Measurements from ENCODE around the gene ATOH1.

The ATOH1 gene

DNA sequence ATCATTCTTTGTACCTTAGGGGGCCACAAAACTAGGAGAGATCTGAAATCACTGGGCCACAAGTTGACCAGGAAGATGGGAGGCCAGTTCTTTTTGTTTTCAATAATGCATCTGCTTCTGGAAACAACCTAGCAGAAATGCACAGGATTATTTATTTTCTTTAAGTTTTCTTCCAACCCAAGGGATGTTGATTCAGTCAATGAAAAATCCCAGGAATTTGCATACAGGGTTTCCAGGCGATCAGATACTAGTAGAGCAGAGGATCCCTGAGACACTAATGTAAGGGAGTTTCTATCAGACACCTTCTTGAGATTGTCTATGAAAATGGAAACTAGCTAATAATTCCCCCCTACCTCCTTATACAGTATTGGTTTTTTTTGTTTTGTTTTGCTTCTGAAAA lies 7.4 kb downstream of the ATOH1 start:
- no peak for DNase-seq

DNA sequence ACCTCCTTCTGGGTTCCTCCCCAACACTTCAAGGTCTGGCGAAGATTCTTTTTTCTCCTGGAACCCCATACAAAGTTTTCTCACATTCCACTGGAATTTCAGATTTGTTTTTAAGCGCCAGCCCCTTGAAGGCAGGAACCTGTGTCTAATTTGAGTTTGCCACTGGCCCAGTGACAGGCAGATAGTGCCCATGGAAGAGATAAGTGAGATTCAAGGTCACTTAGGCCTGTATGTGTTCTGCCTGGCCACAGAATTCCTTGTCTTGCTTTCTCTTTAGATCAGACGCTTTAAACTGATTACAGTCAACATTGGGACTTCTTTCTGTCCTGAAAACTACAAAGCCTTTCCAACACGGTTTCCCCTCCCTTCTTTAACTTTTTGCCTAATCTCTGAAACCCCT lies 11.2 kb downstream of the ATOH1 start:
- no peak for DNase-seq

DNA sequence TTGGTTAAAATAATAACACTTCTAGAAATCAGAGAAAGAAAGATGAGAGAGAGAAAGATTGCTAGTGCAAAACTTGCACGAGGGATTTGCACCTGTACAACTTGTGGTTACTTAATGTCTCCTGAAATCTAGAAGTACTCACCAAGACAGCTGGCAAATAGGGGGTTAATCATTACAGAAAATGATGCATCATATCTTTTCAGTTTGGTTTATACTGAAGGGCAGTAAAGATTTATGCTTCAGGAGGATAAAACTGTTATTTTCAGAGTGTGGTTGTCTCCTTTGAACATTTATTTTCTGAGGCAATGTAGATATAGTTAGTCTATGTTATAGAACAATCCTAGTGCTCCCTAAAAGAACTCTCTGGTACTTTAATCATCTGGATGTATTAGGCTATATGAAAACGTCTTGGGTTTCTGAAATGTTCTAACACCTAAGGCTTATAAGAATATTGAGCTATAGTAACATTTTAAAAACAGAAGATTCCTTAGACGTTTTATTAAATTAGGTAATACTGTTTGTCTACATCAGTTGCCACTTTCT lies 13.3 kb downstream of the ATOH1 start:
- no peak for DNase-seq

DNA sequence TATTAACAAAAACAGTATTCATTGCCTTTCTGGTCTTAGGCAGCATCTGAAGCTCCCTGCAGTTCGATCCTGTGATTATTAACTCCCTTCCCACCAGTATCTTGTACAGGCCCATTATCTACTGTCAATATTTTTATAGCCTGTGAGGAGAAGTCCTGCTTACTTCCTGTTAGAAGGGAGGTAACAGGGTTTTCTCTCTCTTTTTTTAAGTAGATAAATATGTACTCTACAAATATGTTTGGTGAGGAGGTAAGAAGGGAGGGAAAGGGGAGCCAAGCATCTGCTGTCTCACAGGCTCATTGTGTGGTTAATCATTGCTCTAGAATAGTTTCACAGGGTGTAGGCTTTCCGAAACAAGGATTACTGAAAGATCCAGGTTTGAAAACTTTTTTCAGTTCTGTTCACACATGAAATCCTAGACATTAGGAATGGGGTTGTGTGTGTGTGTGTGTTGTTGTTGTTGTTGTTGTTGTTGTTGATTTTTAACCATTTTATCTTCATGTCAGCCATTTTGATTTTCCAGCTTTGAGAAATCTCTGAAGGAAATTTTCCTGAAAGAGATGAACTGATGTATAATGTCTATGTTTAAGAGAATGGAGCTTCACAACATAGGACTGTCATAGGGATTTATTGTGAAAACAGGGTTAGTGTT lies 14.2 kb downstream of the ATOH1 start:
- no peak for DNase-seq

DNA sequence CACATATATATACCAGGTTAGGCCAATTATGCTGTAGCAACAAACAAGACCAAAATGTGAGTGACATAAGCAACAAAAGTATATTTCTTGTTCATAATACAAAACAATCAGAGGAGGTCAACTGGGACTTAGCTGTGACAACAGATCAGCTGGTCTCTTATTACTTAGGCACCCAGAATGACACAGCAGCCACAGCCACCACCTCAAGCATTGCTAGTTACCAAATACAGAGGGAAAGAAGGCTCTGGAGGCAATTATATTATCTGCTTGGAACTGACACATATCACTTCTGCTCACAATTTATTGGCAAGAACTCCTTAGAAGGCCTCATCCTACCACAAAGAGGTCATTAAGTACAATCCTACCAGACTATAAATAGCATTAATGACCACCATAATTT lies 15.2 kb downstream of the ATOH1 start:
- DNase-seq = no peak

DNA sequence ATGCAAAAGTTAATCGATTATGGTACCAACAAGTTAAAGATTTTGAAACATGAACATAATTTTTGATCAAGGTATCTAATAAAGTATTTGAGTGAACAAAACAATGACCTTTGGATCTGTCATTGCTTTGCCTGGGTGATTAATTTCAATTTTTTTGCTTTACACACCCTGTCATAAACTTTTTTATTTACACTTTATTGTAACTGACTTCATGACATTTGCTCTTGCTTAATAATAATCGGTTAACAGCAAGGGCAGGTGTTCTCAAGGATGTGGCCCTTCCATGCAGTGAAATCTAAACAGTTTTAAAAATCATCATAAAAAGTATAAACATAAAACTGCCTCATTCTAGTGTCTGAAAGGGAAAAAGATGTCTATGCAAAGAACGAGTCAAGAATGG lies 24.1 kb downstream of the ATOH1 start:
- no peak for DNase-seq

DNA sequence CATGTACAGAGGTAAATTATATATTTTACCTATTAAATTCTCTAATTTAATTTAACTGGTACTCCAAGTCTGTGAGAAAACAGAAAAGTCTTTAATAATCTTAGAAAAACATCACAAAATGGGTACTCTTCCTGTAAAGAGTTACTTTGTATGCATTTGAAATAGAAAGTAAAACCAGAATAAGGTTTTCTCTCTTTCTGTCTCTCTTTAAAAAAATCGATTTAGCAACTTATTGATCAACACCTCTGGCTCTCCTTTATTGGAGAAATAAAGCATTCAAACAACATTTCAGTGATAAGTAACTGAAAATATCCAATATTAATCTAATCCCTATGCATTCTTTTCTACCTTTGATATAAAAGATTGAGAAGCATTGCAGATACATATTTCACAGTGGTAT lies 27.4 kb downstream of the ATOH1 start:
- no peak for DNase-seq

DNA sequence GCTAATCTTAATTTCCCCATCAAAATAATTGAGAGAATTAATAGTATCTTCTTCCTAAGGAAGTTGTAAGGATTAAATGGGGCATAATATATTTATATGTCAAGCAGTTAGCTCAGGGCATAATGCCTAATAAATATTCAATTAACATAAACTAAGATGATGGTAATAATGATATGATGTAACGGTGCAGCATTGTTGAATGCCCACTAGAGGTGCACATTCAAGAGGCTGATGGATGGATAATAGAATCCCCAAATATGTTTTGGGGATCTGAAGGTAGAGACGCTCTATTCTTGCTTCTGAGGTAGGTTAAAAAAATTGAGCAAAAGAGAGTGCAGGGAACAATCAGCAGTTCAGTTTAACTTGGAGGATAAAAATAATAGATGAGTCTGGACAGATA lies 37.1 kb downstream of the ATOH1 start:
- DNase-seq = no peak

DNA sequence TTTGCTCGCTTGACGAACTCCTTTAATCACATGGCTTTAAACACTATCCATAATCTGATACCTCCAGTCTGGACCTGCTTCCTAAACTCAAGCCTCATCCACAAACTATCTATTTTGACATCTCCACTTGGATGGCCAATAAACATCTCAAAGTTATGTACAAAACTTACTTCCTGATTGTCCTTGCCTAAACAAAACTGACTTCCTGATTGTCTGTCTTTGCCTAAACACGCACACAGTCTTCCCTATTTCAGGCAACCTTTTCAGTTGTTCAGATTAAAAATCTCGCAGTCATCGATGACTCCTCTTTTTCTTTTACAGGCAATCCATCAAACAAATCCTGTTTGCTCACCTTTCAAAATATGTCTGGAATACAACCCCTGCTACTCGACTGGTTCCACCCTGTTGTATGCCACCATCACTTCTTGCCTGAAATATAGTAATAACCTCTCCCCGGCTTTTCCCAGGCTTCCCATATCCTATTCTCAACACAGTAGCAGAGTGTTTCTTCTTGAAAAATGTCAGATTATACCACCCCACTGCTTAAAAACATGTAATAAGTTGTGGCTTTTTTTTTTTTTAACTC lies 39.0 kb downstream of the ATOH1 start:
- no peak for DNase-seq

DNA sequence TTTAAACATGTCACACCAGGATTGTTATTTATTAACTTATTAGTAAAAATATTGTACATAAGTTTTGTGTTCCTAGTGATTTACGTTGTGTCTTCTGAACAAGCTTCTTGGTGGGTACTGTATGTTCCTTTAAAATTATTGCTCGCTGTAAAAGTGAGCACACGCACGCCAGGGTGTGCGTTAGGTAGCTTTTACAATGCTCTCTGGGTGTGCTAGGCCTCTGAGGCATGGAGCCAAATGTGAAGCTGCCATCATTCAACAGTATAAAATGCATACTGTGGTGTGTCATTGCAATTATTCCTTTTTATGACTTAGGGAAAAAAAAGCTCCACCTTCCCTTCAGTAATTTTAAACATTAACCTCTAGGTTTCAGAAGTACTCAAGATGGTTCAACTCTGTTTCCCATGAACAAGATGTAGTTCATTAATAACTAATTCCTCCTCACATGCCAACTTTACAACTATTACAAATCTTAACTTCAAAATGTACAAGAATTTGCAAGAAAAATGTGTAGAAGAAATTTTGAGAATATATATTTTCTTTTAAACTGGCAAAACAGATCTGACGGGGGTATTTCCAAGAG lies 42.4 kb downstream of the ATOH1 start:
- no peak for DNase-seq

DNA sequence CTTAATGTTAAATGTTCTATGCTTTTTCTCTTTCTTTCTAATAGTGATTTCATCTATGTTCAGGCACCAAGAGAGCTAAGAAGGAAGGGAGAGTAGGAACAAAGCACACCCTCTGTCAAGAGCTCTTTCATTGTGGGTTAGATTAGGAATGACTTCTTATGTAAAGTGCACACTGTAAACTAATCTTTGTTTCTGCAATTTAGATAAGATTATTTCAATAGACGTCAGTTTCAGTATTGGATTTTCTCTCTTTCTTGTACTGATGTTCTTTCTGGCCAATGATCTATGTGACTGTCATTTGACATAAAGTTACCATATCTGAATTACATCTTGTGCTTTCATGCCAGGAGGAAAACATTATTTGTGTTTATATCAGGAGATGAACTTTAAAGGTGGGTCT lies 48.2 kb downstream of the ATOH1 start:
- no peak for DNase-seq

DNA sequence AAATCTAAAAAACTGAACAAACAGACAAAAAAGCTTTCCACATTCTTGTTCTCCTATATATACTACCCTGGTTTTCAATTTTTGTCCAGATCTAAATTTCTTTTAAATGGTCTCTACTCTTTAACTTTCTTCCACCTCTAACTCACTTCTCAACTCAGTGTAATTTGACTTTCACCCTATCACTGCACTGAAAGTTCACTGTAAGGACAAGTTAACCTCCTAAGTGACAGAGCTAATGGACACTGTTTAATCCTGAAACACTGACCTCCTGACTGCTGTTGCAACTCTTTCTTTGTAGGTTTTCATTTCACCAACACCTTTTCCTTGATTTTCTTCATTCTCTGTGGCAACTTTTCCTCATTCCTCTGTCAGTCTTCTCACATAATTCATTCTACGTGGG lies 50.0 kb downstream of the ATOH1 start:
- DNase-seq = no peak

DNA sequence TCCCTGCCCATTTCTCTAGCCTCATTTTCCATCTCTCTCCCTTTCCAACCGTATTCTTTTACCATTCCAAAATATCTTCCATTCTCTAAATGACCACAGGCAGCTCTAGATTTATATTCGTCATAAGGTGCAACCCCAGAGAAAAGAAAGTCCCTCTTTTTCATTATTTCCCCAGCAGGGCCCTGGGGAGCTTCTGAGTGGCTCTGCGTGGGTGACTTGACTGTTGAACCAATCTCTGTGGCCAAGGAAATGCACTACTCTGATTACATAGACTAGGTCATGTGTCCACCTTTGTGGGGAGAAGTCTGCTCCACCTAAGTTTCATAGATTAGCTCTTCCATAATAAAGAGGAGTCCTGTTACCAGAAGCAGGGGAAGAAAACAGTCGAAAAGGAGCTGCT lies 51.4 kb downstream of the ATOH1 start:
- no peak for DNase-seq
